GM18505 (cell line): ENCODE results near the gene SLFN12.
"Not testable (repeated sequence)": the region's sequence is repeated elsewhere in the genome, so short reads cannot be mapped to it uniquely, and the experiment has no call there.

Experiments
- ATAC-seq: cut with Tn5 transposase; IDR thresholded peaks from one replicate; pipeline ENCODE4 v1.9.1; 2021; ENCODE audit not compliant: unreplicated experiment
- POLR2A ChIP-seq: IDR thresholded peaks from 4 replicates; pipeline ENCODE4 v1.6.1; 2011; ENCODE audit warnings: borderline replicate concordance; ENCODE audit not compliant: insufficient read depth, insufficient read length; ENCODE audit errors: extremely low read depth

The SLFN12 gene

GRCh38 chr17:35438433-35438832 lies 6.1 kb upstream of the SLFN12 start:
- TF ChIP-seq POLR2A = no peak

GRCh38 chr17:35433075-35433894 lies 985 bp upstream of the SLFN12 start:
- TF ChIP-seq POLR2A = no peak
- peak; percentile 22 for ATAC-seq

More at GRCh38 chr17:35438433-35438832, 6.1 kb upstream of the SLFN12 start:
- ATAC-seq = no peak

- TF ChIP-seq POLR2A = no peak
- no peak for ATAC-seq
Measured at GRCh38 chr17:35429702-35430101, 2.6 kb downstream of the SLFN12 start.

- no peak for ATAC-seq
- no peak for TF ChIP-seq POLR2A
Measured at GRCh38 chr17:35428229-35428628, 4.1 kb downstream of the SLFN12 start.

- TF ChIP-seq POLR2A = no peak
- ATAC-seq = no peak
Measured at GRCh38 chr17:35423761-35424160, 8.5 kb downstream of the SLFN12 start.

- ATAC-seq = not testable (repeated sequence)
Measured at GRCh38 chr17:35421069-35421468, 11.2 kb downstream of the SLFN12 start.

GRCh38 chr17:35416659-35417058 lies 15.6 kb downstream of the SLFN12 start:
- no peak for TF ChIP-seq POLR2A
- no peak for ATAC-seq

GRCh38 chr17:35414707-35415106 lies 17.6 kb downstream of the SLFN12 start:
- not testable (repeated sequence) for ATAC-seq

GRCh38 chr17:35414247-35414646 lies 18.1 kb downstream of the SLFN12 start:
- no peak for ATAC-seq
- TF ChIP-seq POLR2A = no peak

- no peak for TF ChIP-seq POLR2A
Measured at GRCh38 chr17:35407531-35407930, 24.8 kb downstream of the SLFN12 start.

GRCh38 chr17:35406568-35406967 lies 25.7 kb downstream of the SLFN12 start:
- ATAC-seq = no peak
- TF ChIP-seq POLR2A = no peak

More at GRCh38 chr17:35407531-35407930, 24.8 kb downstream of the SLFN12 start:
- no peak for ATAC-seq

- ATAC-seq = no peak
Measured at GRCh38 chr17:35404360-35404759, 27.9 kb downstream of the SLFN12 start.

GRCh38 chr17:35393783-35394182 lies 38.5 kb downstream of the SLFN12 start:
- ATAC-seq = not testable (repeated sequence)

More at GRCh38 chr17:35404360-35404759, 27.9 kb downstream of the SLFN12 start:
- TF ChIP-seq POLR2A = no peak

GRCh38 chr17:35390663-35391062 lies 41.6 kb downstream of the SLFN12 start:
- TF ChIP-seq POLR2A = no peak

GRCh38 chr17:35390156-35390555 lies 42.1 kb downstream of the SLFN12 start:
- TF ChIP-seq POLR2A = no peak
- ATAC-seq = no peak

More at GRCh38 chr17:35390663-35391062, 41.6 kb downstream of the SLFN12 start:
- no peak for ATAC-seq
